ENCODE data around the gene DNAH2.
"Not testable (repeated sequence)": the region's sequence is repeated elsewhere in the genome, so short reads cannot be mapped to it uniquely, and the experiment has no call there.

Gene DNAH2

DNA sequence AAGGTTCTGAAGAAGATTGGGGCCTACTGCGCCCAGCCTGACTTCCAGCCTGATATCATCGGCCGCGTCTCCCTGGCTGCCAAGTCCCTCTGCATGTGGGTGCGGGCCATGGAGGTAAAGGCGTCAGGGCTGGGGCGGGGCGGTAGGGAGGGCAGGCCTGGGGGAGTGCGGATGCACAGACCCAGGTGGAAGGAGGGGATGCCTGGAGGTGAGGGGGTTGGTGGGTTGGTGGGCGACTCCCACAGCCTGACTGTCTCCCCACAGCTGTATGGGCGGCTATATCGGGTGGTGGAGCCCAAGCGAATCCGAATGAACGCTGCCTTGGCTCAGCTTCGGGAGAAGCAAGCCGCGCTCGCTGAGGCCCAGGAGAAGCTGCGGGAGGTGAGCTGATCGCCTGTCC, 89.7 kb downstream of the DNAH2 start:
- Histone ChIP-seq H3K27ac (ENCODE audit: insufficient read depth in 1 of 2, low read depth in 1 of 2, low read length in 2 of 2, poor library complexity in 1 of 2, severe bottlenecking in 2 of 2) (no peak overlapping the region), H3K4me1 (ENCODE audit: control extremely low read depth in 1 of 4, control insufficient read depth in 4 of 4, insufficient read depth in 4 of 4, low read length in 3 of 4) (peaks cover 2 to 9% (median 7%) of the 10 kb centered on the region in 4 experiments), H3K36me3 (ENCODE audit: control insufficient read depth in 4 of 4, insufficient read depth in 4 of 4, low read length in 3 of 4) (no peaks in the 10 kb centered on the region), H3K9me3 (ENCODE audit: control extremely low read depth in 1 of 5, control insufficient read depth in 4 of 5, insufficient read depth in 2 of 5, low read depth in 1 of 5, low read length in 4 of 5) (no peaks in the 10 kb centered on the region), H3K27me3 (replicated peaks in 2 of 5; ENCODE audit: control insufficient read depth in 4 of 5, insufficient read depth in 5 of 5, low read length in 4 of 5) (no peaks in the 10 kb centered on the region), H3K4me3 (ENCODE audit: control insufficient read depth in 1 of 7, extremely low read depth in 1 of 7, insufficient read depth in 4 of 7, low read depth in 2 of 7, low read length in 6 of 7) (no peak overlapping the region)
- ChIA-PET CTCF (interaction anchor here (0.8 kb wide), 1 partner anchor 272 kb away, joined by 3 read pairs; no protein-coding TSS in a partner anchor), POLR2A (no interaction called here)
- DNase-seq, result no peak
- 98% methylated on average over 20 of the region's 21 CpGs for WGBS (ENCODE audit: insufficient coverage)

DNA sequence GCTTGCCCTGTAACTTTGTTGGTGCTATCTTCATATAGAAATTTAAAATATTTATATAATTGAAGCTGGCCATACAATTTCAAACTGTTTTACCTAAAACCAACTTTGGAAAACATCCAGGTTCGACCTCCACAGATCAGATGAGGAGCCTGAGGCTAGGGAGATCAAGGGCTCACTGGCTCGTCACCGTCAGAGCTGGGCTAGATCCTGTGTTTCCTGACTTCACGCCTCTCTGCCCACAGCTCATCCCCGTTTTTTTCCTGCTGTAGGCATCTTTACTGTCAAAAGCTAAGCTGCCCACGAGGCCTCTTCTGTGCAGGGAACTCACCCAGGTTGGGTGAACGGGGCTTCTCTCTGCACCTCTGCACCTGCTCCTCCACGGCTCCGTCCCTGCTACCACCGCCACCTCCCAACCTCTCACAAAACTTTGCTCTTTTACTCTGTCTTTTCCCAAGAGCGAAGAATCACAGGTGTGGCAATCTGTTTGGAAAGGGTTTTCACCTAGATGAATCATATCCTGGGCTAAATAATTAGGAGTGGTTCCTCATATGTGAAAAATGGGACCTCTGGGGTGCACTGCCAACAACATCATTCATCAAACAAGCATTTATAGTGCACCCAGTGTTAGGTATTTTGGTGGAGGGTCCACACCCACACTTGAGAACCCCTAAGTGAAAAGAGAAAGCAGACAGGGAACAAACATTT, 91.7 kb downstream of the DNAH2 start:
- WGBS (ENCODE audit: insufficient coverage), result 86% methylated on average over 9 of the region's 11 CpGs
- Histone ChIP-seq H3K36me3 (ENCODE audit: control insufficient read depth in 4 of 4, insufficient read depth in 4 of 4, low read length in 3 of 4) (no peaks in the 10 kb centered on the region), H3K27ac (ENCODE audit: insufficient read depth in 1 of 2, low read depth in 1 of 2, low read length in 2 of 2, poor library complexity in 1 of 2, severe bottlenecking in 2 of 2) (no peak overlapping the region), H3K9me3 (ENCODE audit: control extremely low read depth in 1 of 5, control insufficient read depth in 4 of 5, insufficient read depth in 2 of 5, low read depth in 1 of 5, low read length in 4 of 5) (no peaks in the 10 kb centered on the region), H3K4me3 (ENCODE audit: control insufficient read depth in 1 of 7, extremely low read depth in 1 of 7, insufficient read depth in 4 of 7, low read depth in 2 of 7, low read length in 6 of 7) (no peak overlapping the region), H3K27me3 (replicated peaks in 2 of 5; ENCODE audit: control insufficient read depth in 4 of 5, insufficient read depth in 5 of 5, low read length in 4 of 5) (no peaks in the 10 kb centered on the region), H3K4me1 (ENCODE audit: control extremely low read depth in 1 of 4, control insufficient read depth in 4 of 4, insufficient read depth in 4 of 4, low read length in 3 of 4) (peaks cover 2 to 7% (median 6%) of the 10 kb centered on the region in 4 experiments)
- CTCF ChIA-PET, result interaction anchor here (0.7 to 1.3 kb wide), 5 partner anchors 10 to 32 kb away, joined by 3 read pairs; no protein-coding TSS in a partner anchor
- DNase-seq, result no peak
- POLR2A ChIA-PET, result no interaction called here

- WGBS (ENCODE audit: insufficient coverage), result 100% methylated on average over 4 of the region's 9 CpGs
- not testable (repeated sequence) for H3K4me3 ChIP-seq (ENCODE audit: control insufficient read depth in 1 of 7, extremely low read depth in 1 of 7, insufficient read depth in 4 of 7, low read depth in 2 of 7, low read length in 6 of 7)
Observed at GRCh38 chr17:7809791-7810343, 92.3 kb downstream of the DNAH2 start.

GRCh38 chr17:7811251-7811650, 93.7 kb downstream of the DNAH2 start:
- Histone ChIP-seq H3K4me1 (ENCODE audit: control extremely low read depth in 1 of 4, control insufficient read depth in 4 of 4, insufficient read depth in 4 of 4, low read length in 3 of 4) (peaks cover 2 to 7% (median 6%) of the 10 kb centered on the region in 4 experiments), H3K36me3 (ENCODE audit: control insufficient read depth in 4 of 4, insufficient read depth in 4 of 4, low read length in 3 of 4) (no peaks in the 10 kb centered on the region), H3K27me3 (replicated peaks in 2 of 5; ENCODE audit: control insufficient read depth in 4 of 5, insufficient read depth in 5 of 5, low read length in 4 of 5) (no peaks in the 10 kb centered on the region), H3K27ac (ENCODE audit: insufficient read depth in 1 of 2, low read depth in 1 of 2, low read length in 2 of 2, poor library complexity in 1 of 2, severe bottlenecking in 2 of 2) (no peak overlapping the region), H3K4me3 (ENCODE audit: control insufficient read depth in 1 of 7, extremely low read depth in 1 of 7, insufficient read depth in 4 of 7, low read depth in 2 of 7, low read length in 6 of 7) (no peak overlapping the region), H3K9me3 (ENCODE audit: control extremely low read depth in 1 of 5, control insufficient read depth in 4 of 5, insufficient read depth in 2 of 5, low read depth in 1 of 5, low read length in 4 of 5) (no peaks in the 10 kb centered on the region)
- POLR2A ChIA-PET, result interaction anchor here (0.6 kb wide), 2 partner anchors 44 to 125 kb away, joined by 5 to 6 read pairs; no protein-coding TSS in a partner anchor
- WGBS (ENCODE audit: insufficient coverage), result 60% methylated on average over 3 of the region's 3 CpGs
- peak; percentile 11 to 66 (median 51) for DNase-seq
- CTCF ChIA-PET, result interaction anchor here (1.4 to 3.3 kb wide), 3 partner anchors 9 to 68 kb away, joined by 4 to 20 read pairs (median 4); no protein-coding TSS in a partner anchor

More at GRCh38 chr17:7809791-7810343, 92.3 kb downstream of the DNAH2 start:
- H3K4me1 ChIP-seq (ENCODE audit: control extremely low read depth in 1 of 4, control insufficient read depth in 4 of 4, insufficient read depth in 4 of 4, low read length in 3 of 4); POLR2A ChIA-PET; H3K9me3 ChIP-seq (ENCODE audit: control extremely low read depth in 1 of 5, control insufficient read depth in 4 of 5, insufficient read depth in 2 of 5, low read depth in 1 of 5, low read length in 4 of 5); H3K36me3 ChIP-seq (ENCODE audit: control insufficient read depth in 4 of 4, insufficient read depth in 4 of 4, low read length in 3 of 4); H3K27ac ChIP-seq (ENCODE audit: insufficient read depth in 1 of 2, low read depth in 1 of 2, low read length in 2 of 2, poor library complexity in 1 of 2, severe bottlenecking in 2 of 2); DNase-seq; H3K27me3 ChIP-seq (replicated peaks in 2 of 5; ENCODE audit: control insufficient read depth in 4 of 5, insufficient read depth in 5 of 5, low read length in 4 of 5): not testable (repeated sequence)
- CTCF ChIA-PET, result interaction anchor here (1.2 to 3.3 kb wide), 4 partner anchors 10 to 67 kb away, joined by 3 to 20 read pairs (median 3); no protein-coding TSS in a partner anchor

GRCh38 chr17:7814969-7815368, 97.4 kb downstream of the DNAH2 start:
- 100% methylated on average over 5 of the region's 5 CpGs for WGBS (ENCODE audit: insufficient coverage)
- no peak for DNase-seq
- CTCF ChIA-PET, result interaction anchor here (0.9 to 2.4 kb wide), 3 partner anchors 10 to 12 kb away, joined by 3 to 9 read pairs (median 4); no protein-coding TSS in a partner anchor
- POLR2A ChIA-PET, result interaction anchor here (0.7 kb wide), 1 partner anchor 16 kb away, joined by 3 read pairs; no protein-coding TSS in a partner anchor
- Histone ChIP-seq H3K27me3 (replicated peaks in 2 of 5; ENCODE audit: control insufficient read depth in 4 of 5, insufficient read depth in 5 of 5, low read length in 4 of 5) (no peaks in the 10 kb centered on the region), H3K9me3 (ENCODE audit: control extremely low read depth in 1 of 5, control insufficient read depth in 4 of 5, insufficient read depth in 2 of 5, low read depth in 1 of 5, low read length in 4 of 5) (no peaks in the 10 kb centered on the region), H3K27ac (ENCODE audit: insufficient read depth in 1 of 2, low read depth in 1 of 2, low read length in 2 of 2, poor library complexity in 1 of 2, severe bottlenecking in 2 of 2) (no peak overlapping the region), H3K4me3 (ENCODE audit: control insufficient read depth in 1 of 7, extremely low read depth in 1 of 7, insufficient read depth in 4 of 7, low read depth in 2 of 7, low read length in 6 of 7) (no peak overlapping the region), H3K4me1 (ENCODE audit: control extremely low read depth in 1 of 4, control insufficient read depth in 4 of 4, insufficient read depth in 4 of 4, low read length in 3 of 4) (peaks cover 2 to 7% (median 6%) of the 10 kb centered on the region in 4 experiments), H3K36me3 (ENCODE audit: control insufficient read depth in 4 of 4, insufficient read depth in 4 of 4, low read length in 3 of 4) (no peaks in the 10 kb centered on the region)

DNA sequence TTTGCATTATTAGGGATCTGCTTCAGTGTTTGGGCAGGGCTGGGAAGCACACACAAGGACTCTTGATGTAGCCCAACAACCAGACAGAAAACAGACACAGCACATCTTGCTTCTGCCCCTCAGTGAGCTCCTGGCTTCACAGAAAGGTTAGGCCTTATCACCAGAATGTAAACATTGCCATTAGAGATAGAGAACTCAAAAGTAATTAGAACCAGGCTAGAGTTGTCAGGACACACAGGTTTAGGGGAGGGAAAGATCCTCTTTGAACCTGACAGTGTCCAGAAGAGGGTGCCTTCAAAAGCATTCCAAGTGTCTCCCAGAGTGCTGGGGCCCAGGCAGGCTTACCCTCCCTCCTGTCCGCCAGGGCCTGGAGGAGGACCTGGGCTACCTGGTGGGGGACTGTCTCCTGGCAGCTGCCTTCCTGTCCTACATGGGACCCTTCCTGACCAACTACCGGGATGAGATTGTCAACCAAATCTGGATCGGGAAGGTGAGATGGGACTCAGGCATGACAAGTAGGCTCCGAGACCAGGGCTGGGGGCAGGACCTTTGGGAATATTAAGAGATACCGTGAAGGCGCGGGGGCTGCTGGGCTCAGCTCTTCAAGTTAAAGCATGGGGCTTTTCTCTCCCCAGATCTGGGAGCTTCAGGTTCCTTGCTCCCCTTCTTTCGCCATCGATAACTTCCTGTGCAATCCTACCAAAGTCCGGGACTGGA, 99.5 kb downstream of the DNAH2 start:
- no peak for DNase-seq
- CTCF ChIA-PET, result interaction anchor here (0.7 to 2.4 kb wide), 9 partner anchors 9 to 172 kb away, joined by 3 to 9 read pairs (median 3); no protein-coding TSS in a partner anchor
- H3K9me3 ChIP-seq (ENCODE audit: control extremely low read depth in 1 of 5, control insufficient read depth in 4 of 5, insufficient read depth in 2 of 5, low read depth in 1 of 5, low read length in 4 of 5), result no peaks in the 10 kb centered on the region
- 96% methylated on average over 10 of the region's 10 CpGs for WGBS (ENCODE audit: insufficient coverage)
- H3K4me1 ChIP-seq (ENCODE audit: control extremely low read depth in 1 of 4, control insufficient read depth in 4 of 4, insufficient read depth in 4 of 4, low read length in 3 of 4), result no peaks in the 10 kb centered on the region
- no peaks in the 10 kb centered on the region for H3K36me3 ChIP-seq (ENCODE audit: control insufficient read depth in 4 of 4, insufficient read depth in 4 of 4, low read length in 3 of 4)
- POLR2A ChIA-PET, result interaction anchor here (0.7 kb wide), 1 partner anchor 154 kb away, joined by 3 read pairs; no protein-coding TSS in a partner anchor
- H3K27ac ChIP-seq (ENCODE audit: insufficient read depth in 1 of 2, low read depth in 1 of 2, low read length in 2 of 2, poor library complexity in 1 of 2, severe bottlenecking in 2 of 2), result no peak overlapping the region
- no peaks in the 10 kb centered on the region for H3K27me3 ChIP-seq (replicated peaks in 2 of 5; ENCODE audit: control insufficient read depth in 4 of 5, insufficient read depth in 5 of 5, low read length in 4 of 5)
- H3K4me3 ChIP-seq (ENCODE audit: control insufficient read depth in 1 of 7, extremely low read depth in 1 of 7, insufficient read depth in 4 of 7, low read depth in 2 of 7, low read length in 6 of 7), result no peak overlapping the region
